Stimulated activated effector memory CD8-positive, alpha-beta T cell treated with anti-CD3 and anti-CD28 coated beads, Interleukin-12 subunit alpha, Interleukin-12 subunit beta, amount 100 ng/mL, for 72 hours (primary cell): ENCODE data around the gene MZB1.
"Not testable (repeated sequence)": the region's sequence is repeated elsewhere in the genome, so short reads cannot be mapped to it uniquely, and the experiment has no call there.

Experiments
- ATAC-seq: fragments of 150-1000 bp; cut with Tn5 transposase; 2 replicates; pipeline ENCODE4 v1.10.0; 2021
- DNase-seq, 2 donors: peaks; one replicate each; pipeline ENCODE4 v3.0.0; 2021 to 2022; ENCODE audit warnings: low spot score in 2 of 2
- H3K27ac Mint-ChIP-seq: one replicate; pipeline ENCODE4 v1.8.0; 2022; ENCODE audit warnings: mild to moderate bottlenecking, mixed read lengths
- H3K36me3 Mint-ChIP-seq: one replicate; pipeline ENCODE4 v1.8.0; 2022; ENCODE audit warnings: mild to moderate bottlenecking, mixed read lengths
- H3K4me1 Mint-ChIP-seq: one replicate; pipeline ENCODE4 v1.8.0; 2022; ENCODE audit warnings: mixed read lengths
- H3K4me3 Mint-ChIP-seq: one replicate; pipeline ENCODE4 v1.8.0; 2022; ENCODE audit warnings: mild to moderate bottlenecking, mixed read lengths
- H3K9me3 Mint-ChIP-seq: one replicate; pipeline ENCODE4 v1.8.0; 2022; ENCODE audit warnings: mixed read lengths

Gene MZB1

GRCh38 chr5:139378101-139378825 lies 11.4 kb downstream of the MZB1 start:
- Mint-ChIP-seq H3K9me3 (no peaks in the 10 kb centered on the region), H3K4me3 (no peak overlapping the region), H3K4me1 (peaks cover 7% of the 10 kb centered on the region), H3K36me3 (peaks cover 22% of the 10 kb centered on the region), H3K27ac (no peak overlapping the region)
- no peak for ATAC-seq
- no peak for DNase-seq

DNA sequence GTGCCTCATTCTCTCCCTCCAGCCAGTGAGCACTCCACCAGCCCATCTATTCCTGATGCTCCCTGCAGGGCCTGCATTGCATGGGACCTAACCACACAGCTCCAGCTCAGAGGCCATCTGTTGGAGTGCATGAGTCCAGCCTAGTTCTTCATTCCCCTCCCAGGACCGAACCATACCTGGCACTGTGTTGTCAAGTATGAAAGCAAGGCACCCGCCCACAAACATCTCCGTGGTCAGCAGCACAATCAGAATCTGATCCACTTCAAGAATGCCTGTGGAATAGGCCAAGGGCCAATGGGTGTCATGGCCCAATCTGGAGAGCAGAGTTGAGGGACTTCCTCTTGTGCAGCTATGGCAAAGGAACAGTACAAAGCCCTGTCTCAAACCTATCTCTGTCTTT lies 12.5 kb downstream of the MZB1 start:
- Mint-ChIP-seq H3K27ac (no peak overlapping the region), H3K4me3 (no peak overlapping the region), H3K36me3 (peaks cover 22% of the 10 kb centered on the region), H3K9me3 (no peaks in the 10 kb centered on the region), H3K4me1 (peaks cover 10% of the 10 kb centered on the region)
- DNase-seq (no peak), ATAC-seq (no peak)

- DNase-seq (no peak), ATAC-seq (no peak)
- Mint-ChIP-seq H3K27ac (no peak overlapping the region), H3K4me3 (no peak overlapping the region), H3K36me3 (peaks cover 30% of the 10 kb centered on the region), H3K4me1 (peaks cover 19% of the 10 kb centered on the region), H3K9me3 (no peaks in the 10 kb centered on the region)
Observed at GRCh38 chr5:139376364-139376763, 13.3 kb downstream of the MZB1 start.

- Mint-ChIP-seq H3K4me1 (peaks cover 24% of the 10 kb centered on the region), H3K36me3 (peaks cover 31% of the 10 kb centered on the region), H3K4me3 (no peak overlapping the region), H3K9me3 (no peaks in the 10 kb centered on the region), H3K27ac (peak overlapping the region; percentile 1)
- DNase-seq (no peak), ATAC-seq (no peak)
Observed at GRCh38 chr5:139374909-139375308, 14.8 kb downstream of the MZB1 start.

GRCh38 chr5:139371482-139372435 lies 18.0 kb downstream of the MZB1 start:
- H3K36me3 Mint-ChIP-seq = peaks cover 48% of the 10 kb centered on the region
- peaks cover 17% of the 10 kb centered on the region for H3K4me1 Mint-ChIP-seq
- DNase-seq = no peak
- peak; percentile 77 for ATAC-seq
- H3K4me3 Mint-ChIP-seq = peak overlapping the region; percentile 4
- peak overlapping the region; percentile 29 for H3K27ac Mint-ChIP-seq
- H3K9me3 Mint-ChIP-seq = no peaks in the 10 kb centered on the region

DNA sequence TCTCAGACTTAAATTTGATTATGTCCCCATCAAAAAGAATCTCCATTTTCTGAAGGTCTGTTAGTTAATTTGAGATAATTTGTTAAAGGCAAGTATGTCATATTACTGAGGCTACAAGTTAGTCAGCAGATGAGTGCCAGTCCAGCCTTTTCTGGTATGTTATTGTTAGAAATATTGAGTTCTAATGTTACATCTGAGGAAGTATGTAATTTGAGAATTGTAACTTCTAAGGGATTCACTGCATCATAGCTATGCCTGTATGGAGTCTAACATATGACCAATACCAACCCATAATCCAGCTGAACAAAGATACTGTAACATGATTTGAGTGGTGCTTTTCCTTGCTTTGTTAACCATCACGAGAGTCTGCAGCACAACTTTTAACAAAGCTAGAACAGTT lies 20.5 kb downstream of the MZB1 start:
- H3K9me3 Mint-ChIP-seq = no peaks in the 10 kb centered on the region
- H3K4me1 Mint-ChIP-seq = peaks cover 17% of the 10 kb centered on the region
- peaks cover 65% of the 10 kb centered on the region for H3K36me3 Mint-ChIP-seq
- H3K4me3 Mint-ChIP-seq = no peak overlapping the region
- no peak overlapping the region for H3K27ac Mint-ChIP-seq
- DNase-seq (no peak), ATAC-seq (no peak)

- H3K36me3 Mint-ChIP-seq = peaks cover 70% of the 10 kb centered on the region
- DNase-seq (no peak), ATAC-seq (no peak)
- no peaks in the 10 kb centered on the region for H3K9me3 Mint-ChIP-seq
- H3K4me1 Mint-ChIP-seq = peaks cover 22% of the 10 kb centered on the region
- no peak overlapping the region for H3K4me3 Mint-ChIP-seq
- H3K27ac Mint-ChIP-seq = no peak overlapping the region
Observed at GRCh38 chr5:139368613-139369012, 21.1 kb downstream of the MZB1 start.

DNA sequence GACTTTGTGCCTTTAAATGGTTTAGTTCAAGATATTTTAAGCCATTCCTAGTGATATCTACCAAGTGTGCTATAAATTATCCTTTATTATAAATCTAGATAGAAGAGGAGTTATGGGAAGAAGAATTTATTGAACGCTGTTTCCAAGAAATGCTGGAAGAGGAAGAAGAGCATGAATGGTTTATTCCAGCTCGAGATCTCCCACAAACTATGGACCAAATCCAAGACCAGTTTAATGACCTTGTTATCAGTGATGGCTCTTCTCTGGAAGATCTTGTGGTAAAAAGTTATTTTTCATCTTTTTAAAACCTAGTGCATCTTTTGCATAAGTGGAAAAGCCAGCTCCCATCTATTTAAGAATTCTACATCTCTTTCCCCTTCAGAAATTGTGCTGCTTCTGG lies 25.2 kb downstream of the MZB1 start:
- DNase-seq (no peak), ATAC-seq (no peak)
- H3K9me3 Mint-ChIP-seq = no peaks in the 10 kb centered on the region
- peaks cover 79% of the 10 kb centered on the region for H3K36me3 Mint-ChIP-seq
- no peak overlapping the region for H3K4me3 Mint-ChIP-seq
- H3K4me1 Mint-ChIP-seq = peaks cover 7% of the 10 kb centered on the region
- peak overlapping the region; percentile 43 for H3K27ac Mint-ChIP-seq

- DNase-seq = no peak
- H3K4me1 Mint-ChIP-seq = peaks cover 8% of the 10 kb centered on the region
- no peak overlapping the region for H3K4me3 Mint-ChIP-seq
- H3K27ac Mint-ChIP-seq = peak overlapping the region; percentile 43
- H3K9me3 Mint-ChIP-seq = no peaks in the 10 kb centered on the region
- ATAC-seq = peak; percentile 43
- peaks cover 75% of the 10 kb centered on the region for H3K36me3 Mint-ChIP-seq
Observed at GRCh38 chr5:139363937-139364336, 25.8 kb downstream of the MZB1 start.

- DNase-seq (no peak), ATAC-seq (no peak)
- H3K36me3 Mint-ChIP-seq = peaks cover 65% of the 10 kb centered on the region
- H3K27ac Mint-ChIP-seq = peak overlapping the region; percentile 50
- no peaks in the 10 kb centered on the region for H3K9me3 Mint-ChIP-seq
- peaks cover 19% of the 10 kb centered on the region for H3K4me1 Mint-ChIP-seq
- no peak overlapping the region for H3K4me3 Mint-ChIP-seq
Observed at GRCh38 chr5:139361835-139362429, 27.8 kb downstream of the MZB1 start.

DNA sequence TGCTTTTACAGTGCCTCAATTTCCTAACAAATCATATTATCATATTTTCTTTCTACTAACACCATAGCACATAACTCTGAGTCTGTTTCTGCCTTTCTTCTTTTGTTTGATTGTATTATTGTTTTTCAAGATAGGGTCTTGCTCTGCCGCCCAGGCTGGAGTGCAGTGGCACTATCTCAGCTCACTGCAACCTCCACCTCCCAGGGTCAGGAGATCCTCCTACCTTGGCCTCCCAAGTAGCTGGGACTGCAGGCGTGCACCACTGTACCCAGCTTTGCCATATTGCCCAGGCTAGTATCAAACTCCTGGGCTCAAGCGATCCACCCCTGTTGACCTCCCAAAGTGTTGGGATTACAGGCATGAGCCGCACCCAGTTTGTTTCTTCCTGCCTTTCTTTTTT lies 29.3 kb downstream of the MZB1 start:
- no peak for ATAC-seq
- no peaks in the 10 kb centered on the region for H3K9me3 Mint-ChIP-seq
- H3K36me3 Mint-ChIP-seq = peaks cover 65% of the 10 kb centered on the region
- no peak for DNase-seq
- H3K4me1 Mint-ChIP-seq = peaks cover 19% of the 10 kb centered on the region
- H3K27ac Mint-ChIP-seq = no peak overlapping the region
- no peak overlapping the region for H3K4me3 Mint-ChIP-seq

- DNase-seq = no peak
Observed at GRCh38 chr5:139358064-139358463, 31.6 kb downstream of the MZB1 start.

GRCh38 chr5:139355900-139356299 lies 33.8 kb downstream of the MZB1 start:
- not testable (repeated sequence) for H3K27ac Mint-ChIP-seq, ATAC-seq, H3K4me3 Mint-ChIP-seq, H3K9me3 Mint-ChIP-seq, DNase-seq
- Mint-ChIP-seq H3K36me3 (peaks cover 71% of the 10 kb centered on the region), H3K4me1 (peaks cover 26% of the 10 kb centered on the region)

More at GRCh38 chr5:139358064-139358463, 31.6 kb downstream of the MZB1 start:
- peak overlapping the region; percentile 35 for H3K27ac Mint-ChIP-seq
- H3K4me3 Mint-ChIP-seq = no peak overlapping the region
- peaks cover 21% of the 10 kb centered on the region for H3K4me1 Mint-ChIP-seq
- no peaks in the 10 kb centered on the region for H3K9me3 Mint-ChIP-seq
- H3K36me3 Mint-ChIP-seq = peaks cover 65% of the 10 kb centered on the region
- ATAC-seq = no peak

GRCh38 chr5:139354186-139354585 lies 35.5 kb downstream of the MZB1 start:
- peaks cover 26% of the 10 kb centered on the region for H3K4me1 Mint-ChIP-seq
- H3K9me3 Mint-ChIP-seq = no peaks in the 10 kb centered on the region
- H3K36me3 Mint-ChIP-seq = peaks cover 88% of the 10 kb centered on the region
- DNase-seq (no peak), ATAC-seq (no peak)
- no peak overlapping the region for H3K4me3 Mint-ChIP-seq
- H3K27ac Mint-ChIP-seq = no peak overlapping the region

GRCh38 chr5:139347863-139348262 lies 41.9 kb downstream of the MZB1 start:
- Mint-ChIP-seq H3K4me1 (peaks cover 39% of the 10 kb centered on the region), H3K36me3 (peaks cover 95% of the 10 kb centered on the region)
- not testable (repeated sequence) for DNase-seq, H3K27ac Mint-ChIP-seq, H3K9me3 Mint-ChIP-seq, ATAC-seq, H3K4me3 Mint-ChIP-seq
